Smooth muscle cell (in vitro differentiated cells): ENCODE measurements around the gene CBX6. TPM values are rescaled to one million over a fixed set of nuclear protein-coding genes. Genes with fewer than 3 reads are reported as not detected.

ENCODE experiments used
- DNase-seq: peaks from one replicate; lab custom pipeline; 2025; ENCODE audit not compliant: unreplicated experiment; lab: John Stamatoyannopoulos, UW
- H2AFZ ChIP-seq: fragments of 200-600 bp; sonication (generic); 2 replicates; pipeline ENCODE4 v1.6.0; 2016; ENCODE audit warnings: antibody characterized with exemption, low read depth, mild to moderate bottlenecking
- H3F3A ChIP-seq: fragments of 200-600 bp; sonication (generic); 2 replicates; pipeline ENCODE4 v1.6.0; 2017; ENCODE audit warnings: antibody characterized with exemption, low read depth
- H3K27ac ChIP-seq: fragments of 200-600 bp; sonication (generic); 2 replicates; pipeline ENCODE4 v1.5.1; 2016; ENCODE audit warnings: low read depth, mild to moderate bottlenecking
- H3K27me3 ChIP-seq: fragments of 200-600 bp; sonication (generic); 2 replicates; pipeline ENCODE4 v1.6.1; 2016; ENCODE audit warnings: low read depth, mild to moderate bottlenecking
- H3K36me3 ChIP-seq: fragments of 200-600 bp; sonication (generic); 2 replicates; pipeline ENCODE4 v1.5.1; 2016; ENCODE audit warnings: low read depth
- H3K4me1 ChIP-seq: fragments of 200-600 bp; sonication (generic); 2 replicates; pipeline ENCODE4 v1.5.1; 2016; ENCODE audit warnings: low read depth
- H3K4me2 ChIP-seq: fragments of 200-600 bp; sonication (generic); 2 replicates; pipeline ENCODE4 v1.6.0; 2016; ENCODE audit warnings: mild to moderate bottlenecking
- H3K4me3 ChIP-seq: fragments of 200-600 bp; sonication (generic); 2 replicates; pipeline ENCODE4 v1.5.1; 2016; ENCODE audit warnings: mild to moderate bottlenecking
- H3K79me2 ChIP-seq: fragments of 200-600 bp; sonication (generic); 2 replicates; pipeline ENCODE4 v1.6.0; 2016; ENCODE audit warnings: low read depth, mild to moderate bottlenecking
- H3K9ac ChIP-seq: fragments of 200-600 bp; sonication (generic); 2 replicates; pipeline ENCODE4 v1.6.0; 2016; ENCODE audit warnings: low read depth
- H3K9me3 ChIP-seq: fragments of 200-600 bp; sonication (generic); replicated peaks from 2 replicates; pipeline ENCODE4 v1.5.1; 2016; ENCODE audit warnings: low read depth
- H4K20me1 ChIP-seq: fragments of 200-600 bp; sonication (generic); 2 replicates; pipeline ENCODE4 v1.6.0; 2016; ENCODE audit warnings: low read depth
- CTCF ChIP-seq: fragments of 200-600 bp; sonication (generic); IDR thresholded peaks from 2 replicates; pipeline ENCODE4 v1.5.1; 2017; ENCODE audit warnings: borderline replicate concordance, mild to moderate bottlenecking, antibody characterized with exemption; ENCODE audit not compliant: insufficient read depth, poor library complexity, severe bottlenecking
- WGBS: methylation state at CpG from one replicate; pipeline ENCODE4 v1.1.7; 2016; ENCODE audit warnings: low lambda C conversion rate; 5-methylcytosine and 5-hydroxymethylcytosine counted together
- polyA plus RNA-seq: library from polyadenylated mRNA; unstranded; fragments of >200 nt; fragmentation: Nextera tagmentation; extraction: Ambion mirVana; gene quantifications from 2 replicates; pipeline ENCODE4 v1.2.1, GENCODE V29; 2016
- total RNA-seq: library from RNA; depleted of rRNA; stranded (reverse); fragments of >200 nt; gene quantifications from 2 replicates; pipeline ENCODE4 v1.2.3, GENCODE V29; 2014

The CBX6 gene
- total and polyA plus RNA-seq, 2 experiments from 2014 or later: 11.6 to 23.9 TPM

- no peak for DNase-seq
- H3K4me2 ChIP-seq: no peak overlapping the region
- no peaks in the 10 kb centered on the region for H3K36me3 ChIP-seq
- peaks cover 82% of the 10 kb centered on the region for H4K20me1 ChIP-seq
- no peak overlapping the region for H2AFZ ChIP-seq
- H3K9ac ChIP-seq: no peak overlapping the region
- H3K4me3 ChIP-seq: no peak overlapping the region
- H3F3A ChIP-seq: peaks cover 4% of the 10 kb centered on the region
- H3K27ac ChIP-seq: no peak overlapping the region
- H3K79me2 ChIP-seq: peaks cover 4% of the 10 kb centered on the region
- H3K9me3 ChIP-seq: no peaks in the 10 kb centered on the region
- no peaks in the 10 kb centered on the region for H3K27me3 ChIP-seq
- peaks cover 9% of the 10 kb centered on the region for H3K4me1 ChIP-seq
- WGBS: 52% methylated on average over 21 of the region's 75 CpGs
- no peak for TF ChIP-seq CTCF
Observed at GRCh38 chr22:38866399-38867123, 5.5 kb downstream of the CBX6 start.

GRCh38 chr22:38866024-38866398, 6.0 kb downstream of the CBX6 start:
- no peak overlapping the region for H3K9ac ChIP-seq
- H3K4me2 ChIP-seq: no peak overlapping the region
- peaks cover 4% of the 10 kb centered on the region for H3K79me2 ChIP-seq
- TF ChIP-seq CTCF: no peak
- no peak overlapping the region for H3K27ac ChIP-seq
- DNase-seq: no peak
- H3K4me1 ChIP-seq: peaks cover 7% of the 10 kb centered on the region
- no peak overlapping the region for H3K4me3 ChIP-seq
- H2AFZ ChIP-seq: no peak overlapping the region
- no peaks in the 10 kb centered on the region for H3K36me3 ChIP-seq
- H4K20me1 ChIP-seq: peaks cover 82% of the 10 kb centered on the region
- peaks cover 4% of the 10 kb centered on the region for H3F3A ChIP-seq
- no peaks in the 10 kb centered on the region for H3K27me3 ChIP-seq
- no peaks in the 10 kb centered on the region for H3K9me3 ChIP-seq
- WGBS: 52% methylated on average over 2 of the region's 15 CpGs

GRCh38 chr22:38865201-38866023, 6.6 kb downstream of the CBX6 start:
- Histone ChIP-seq H2AFZ (no peak overlapping the region), H3K27ac (no peak overlapping the region), H4K20me1 (peaks cover 82% of the 10 kb centered on the region), H3K27me3 (no peaks in the 10 kb centered on the region), H3F3A (peaks cover under 1% of the 10 kb centered on the region), H3K4me3 (no peak overlapping the region), H3K79me2 (peaks cover under 1% of the 10 kb centered on the region), H3K9me3 (no peaks in the 10 kb centered on the region), H3K36me3 (no peaks in the 10 kb centered on the region), H3K4me1 (peaks cover under 1% of the 10 kb centered on the region), H3K9ac (no peak overlapping the region), H3K4me2 (no peak overlapping the region)
- no peak for TF ChIP-seq CTCF
- no peak for DNase-seq
- 96% methylated on average over 20 of the region's 20 CpGs for WGBS
